CD4-positive, alpha-beta T cell treated with Interleukin-21 for 1 hour (primary cell): Measurements from ENCODE around the gene HOGA1.
A peak's percentile ranks its signal among the peaks of the same experiment; 100 is the strongest.
"Not testable (repeated sequence)": the region's sequence is repeated elsewhere in the genome, so short reads cannot be mapped to it uniquely, and the experiment has no call there.

Source experiments
- DNase-seq: peaks from one replicate; pipeline ENCODE4 v3.0.0-alpha.2; 2020

HOGA1 gene

GRCh38 chr10:97584060-97584797 lies at the start of gene HOGA1:
Gene HOGA1 (plus strand): TSS chr10:97584389. CDS start chr10:97584704, 315 bp downstream.
- DNase-seq: no peak

- DNase-seq: peak; percentile 19
These were observed 49.3 kb upstream of the HOGA1 start for GRCh38 chr10:97534746-97535367.

GRCh38 chr10:97537186-97537869 lies 46.9 kb upstream of the HOGA1 start:
- DNase-seq: no peak

GRCh38 chr10:97538411-97538810 lies 45.8 kb upstream of the HOGA1 start:
- no peak for DNase-seq

- no peak for DNase-seq
These were observed 45.4 kb upstream of the HOGA1 start for GRCh38 chr10:97538839-97539238.

GRCh38 chr10:97539523-97540200 lies 44.5 kb upstream of the HOGA1 start:
- no peak for DNase-seq

- DNase-seq: no peak
These were observed 43.3 kb upstream of the HOGA1 start for GRCh38 chr10:97540669-97541500.

- DNase-seq: no peak
These were observed 41.8 kb upstream of the HOGA1 start for GRCh38 chr10:97542169-97543024.

- no peak for DNase-seq
These were observed 41.1 kb upstream of the HOGA1 start for GRCh38 chr10:97543025-97543546.

- no peak for DNase-seq
These were observed 37.5 kb upstream of the HOGA1 start for GRCh38 chr10:97546456-97547270.

- DNase-seq: no peak
These were observed 37.0 kb upstream of the HOGA1 start for GRCh38 chr10:97547271-97547600.

- DNase-seq: no peak
These were observed 36.2 kb upstream of the HOGA1 start for GRCh38 chr10:97547962-97548361.

GRCh38 chr10:97548828-97549455 lies 35.2 kb upstream of the HOGA1 start:
- DNase-seq: no peak

GRCh38 chr10:97549587-97550322 lies 34.4 kb upstream of the HOGA1 start:
- DNase-seq: no peak

- no peak for DNase-seq
These were observed 33.6 kb upstream of the HOGA1 start for GRCh38 chr10:97550336-97551149.

- no peak for DNase-seq
These were observed 32.9 kb upstream of the HOGA1 start for GRCh38 chr10:97551271-97551670.

- peak; percentile 63 for DNase-seq
These were observed 30.6 kb upstream of the HOGA1 start for GRCh38 chr10:97553575-97554031.

- not testable (repeated sequence) for DNase-seq
These were observed 29.9 kb upstream of the HOGA1 start for GRCh38 chr10:97554336-97554735.
